PC-3 (cell line): Measurements from ENCODE around the gene FAM228B. TPM values are rescaled to one million over a fixed set of nuclear protein-coding genes. Genes with fewer than 3 reads are reported as not detected.

Experiments used
- ATAC-seq: fragments of 200-7000 bp; cut with Tn5 transposase; 2 replicates; pipeline ENCODE4 v1.9.1; 2020; ENCODE audit warnings: mild to moderate bottlenecking, moderate library complexity
- BruUV-seq: library from RNA; stranded (reverse); fragments of 400-500 nt; replicated peaks from 2 replicates; lab custom pipeline; 2021; lab: Mats Ljungman, UMichigan
- CTCF ChIA-PET: fragments of 300-600 bp; sonication (Branson Sonifier 250); formaldehyde crosslinking; loops from one replicate; lab custom pipeline; 2022; ENCODE audit warnings: antibody characterized with exemption; lab: Charles Lee
- POLR2A ChIA-PET: fragments of 300-600 bp; sonication (Branson Sonifier 250); formaldehyde crosslinking; loops from one replicate; lab custom pipeline; 2022; ENCODE audit warnings: antibody characterized with exemption; ENCODE audit not compliant: unreplicated experiment; lab: Charles Lee
- DNase-seq: peaks from one replicate; pipeline ENCODE4 v3.0.0-alpha.2; 2015
- H2AFZ ChIP-seq: fragments of 300-600 bp; sonication (generic); 2 replicates; pipeline ENCODE4 v1.6.0; 2016; ENCODE audit warnings: antibody characterized with exemption, low read length
- H3F3A ChIP-seq: fragments of 300-600 bp; sonication (generic); one replicate; pipeline ENCODE4 v1.6.0; 2017; ENCODE audit warnings: antibody characterized with exemption, low read length, control low read depth, mild to moderate bottlenecking; ENCODE audit not compliant: unreplicated experiment
- H3K27ac ChIP-seq: fragments of 300-600 bp; sonication (generic); 2 replicates; pipeline ENCODE4 v1.5.1; 2016; ENCODE audit warnings: mild to moderate bottlenecking, low read length
- H3K27me3 ChIP-seq: fragments of 300-600 bp; sonication (generic); 2 replicates; pipeline ENCODE4 v1.6.1; 2016; ENCODE audit warnings: low read length, mixed read lengths
- H3K36me3 ChIP-seq: fragments of 300-600 bp; sonication (generic); 2 replicates; pipeline ENCODE4 v1.6.1; 2016; ENCODE audit warnings: low read depth, mixed run types, low read length, mixed read lengths
- H3K4me1 ChIP-seq: fragments of 300-600 bp; sonication (generic); 2 replicates; pipeline ENCODE4 v1.5.1; 2016; ENCODE audit warnings: low read length; ENCODE audit not compliant: insufficient read depth
- H3K4me2 ChIP-seq: fragments of 300-600 bp; sonication (generic); 2 replicates; pipeline ENCODE4 v1.6.0; 2016; ENCODE audit warnings: low read length
- H3K4me3 ChIP-seq: fragments of 300-600 bp; sonication (generic); 2 replicates; pipeline ENCODE4 v1.5.1; 2016; ENCODE audit warnings: mild to moderate bottlenecking, low read length, mixed read lengths
- H3K79me2 ChIP-seq: fragments of 300-600 bp; sonication (generic); 2 replicates; pipeline ENCODE4 v1.6.1; 2017; ENCODE audit warnings: low read length, mixed read lengths
- H3K9ac ChIP-seq: fragments of 300-600 bp; sonication (generic); 2 replicates; pipeline ENCODE4 v1.6.0; 2016; ENCODE audit warnings: mild to moderate bottlenecking, low read length
- H3K9me2 ChIP-seq: fragments of 300-600 bp; sonication (generic); replicated peaks from 2 replicates; pipeline ENCODE4 v1.6.1; 2016; ENCODE audit warnings: mixed run types, low read length, mixed read lengths
- H3K9me3 ChIP-seq: fragments of 300-600 bp; sonication (generic); 2 replicates; pipeline ENCODE4 v1.6.1; 2016; ENCODE audit warnings: low read length, mixed read lengths
- H4K20me1 ChIP-seq: fragments of 300-600 bp; sonication (generic); 2 replicates; pipeline ENCODE4 v1.6.1; 2016; ENCODE audit warnings: low read length, mixed read lengths
- CTCF ChIP-seq: fragments of 300-600 bp; sonication (generic); conservative IDR thresholded peaks from 2 replicates; pipeline ENCODE4 v1.5.1; 2017; ENCODE audit warnings: antibody characterized with exemption, low read depth, mild to moderate bottlenecking, low read length
- EZH2 ChIP-seq: fragments of 300-600 bp; sonication (generic); IDR thresholded peaks from one replicate; pipeline ENCODE4 v1.6.1; 2017; ENCODE audit warnings: antibody characterized with exemption, mild to moderate bottlenecking, low read length; ENCODE audit not compliant: unreplicated experiment
- EZH2phosphoT487 ChIP-seq: fragments of 300-600 bp; sonication (generic); IDR thresholded peaks from 2 replicates; pipeline ENCODE4 v1.6.1; 2018; ENCODE audit warnings: mild to moderate bottlenecking, antibody characterized with exemption, low read length, borderline replicate concordance
- intact Hi-C: fragments of 100-400 bp; cut with micrococcal nuclease; formaldehyde crosslinking; loops from 2 replicates; pipeline ENCODE4 v1.9.0; 2023
- total RNA-seq: library from RNA; depleted of rRNA; stranded (reverse); fragments of >200 nt; gene quantifications from 2 replicates; pipeline ENCODE4 v1.2.3, GENCODE V29; 2014

FAM228B gene
- total RNA-seq, 1 experiment from 2014 or later = 4.5 TPM

- DNase-seq (no peak), ATAC-seq (no peak)
- Histone ChIP-seq H3K27ac (no peak overlapping the region), H3F3A (no peaks in the 10 kb centered on the region), H3K27me3 (no peaks in the 10 kb centered on the region), H3K4me1 (no peaks in the 10 kb centered on the region), H2AFZ (no peak overlapping the region), H3K36me3 (no peaks in the 10 kb centered on the region), H3K9ac (no peak overlapping the region), H3K4me3 (no peak overlapping the region), H3K9me2 (no peaks in the 10 kb centered on the region), H3K4me2 (no peak overlapping the region), H4K20me1 (no peaks in the 10 kb centered on the region), H3K79me2 (no peaks in the 10 kb centered on the region), H3K9me3 (peaks cover 4% of the 10 kb centered on the region; the same call in 1 of the 2 replicates)
- ChIA-PET POLR2A (no interaction called here), CTCF (no interaction called here)
- BruUV-seq = no TSS peak
- intact Hi-C loops = no loop called here
- TF ChIP-seq EZH2phosphoT487 (no peak), CTCF (no peak)
Observed at GRCh38 chr2:24147364-24147763, 24.1 kb downstream of the FAM228B start.

- no TSS peak for BruUV-seq
Observed at GRCh38 chr2:24152413-24153197, 29.3 kb downstream of the FAM228B start.

More at GRCh38 chr2:24152413-24153197, 29.3 kb downstream of the FAM228B start:
- no peaks in the 10 kb centered on the region for H3K36me3 ChIP-seq
- H3K9ac ChIP-seq = no peak overlapping the region
- H4K20me1 ChIP-seq = no peaks in the 10 kb centered on the region
- H3K4me2 ChIP-seq = no peak overlapping the region
- DNase-seq (no peak), ATAC-seq (no peak)
- intact Hi-C loops = no loop called here
- no peaks in the 10 kb centered on the region for H3K9me2 ChIP-seq
- no peaks in the 10 kb centered on the region for H3F3A ChIP-seq
- ChIA-PET POLR2A (no interaction called here), CTCF (no interaction called here)
- no peaks in the 10 kb centered on the region for H3K79me2 ChIP-seq
- no peaks in the 10 kb centered on the region for H3K27me3 ChIP-seq
- no peak overlapping the region for H3K27ac ChIP-seq
- H3K9me3 ChIP-seq = no peaks in the 10 kb centered on the region; the same call in 1 of the 2 replicates
- H3K4me3 ChIP-seq = no peak overlapping the region
- H2AFZ ChIP-seq = no peak overlapping the region
- no peaks in the 10 kb centered on the region for H3K4me1 ChIP-seq
- no peak for TF ChIP-seq EZH2phosphoT487
- TF ChIP-seq EZH2 = no peak
- TF ChIP-seq CTCF = no peak
